KMS-11 (cell line): ENCODE results near the gene GJA5.

ENCODE experiments used
- H2AFZ ChIP-seq: fragments of 200-600 bp; sonication (generic); 2 replicates; pipeline ENCODE4 v1.6.1; 2016; ENCODE audit warnings: antibody characterized with exemption, mixed run types, low read depth
- H3K27ac ChIP-seq: fragments of 200-600 bp; sonication (generic); 2 replicates; pipeline ENCODE4 v1.6.1; 2016; ENCODE audit warnings: mild to moderate bottlenecking, mixed run types
- H3K27me3 ChIP-seq: fragments of 200-600 bp; sonication (generic); 2 replicates; pipeline ENCODE4 v1.6.1; 2017; ENCODE audit warnings: mild to moderate bottlenecking, low read depth, mixed run types, moderate library complexity; ENCODE audit not compliant: insufficient read depth
- H3K36me3 ChIP-seq: fragments of 200-600 bp; sonication (generic); 2 replicates; pipeline ENCODE4 v1.6.1; 2017; ENCODE audit warnings: mild to moderate bottlenecking, mixed run types; ENCODE audit not compliant: insufficient read depth
- H3K4me1 ChIP-seq: fragments of 200-600 bp; sonication (generic); 2 replicates; pipeline ENCODE4 v1.6.1; 2016; ENCODE audit warnings: mild to moderate bottlenecking, low read depth, mixed run types; ENCODE audit not compliant: poor library complexity, severe bottlenecking
- H3K4me2 ChIP-seq: fragments of 200-600 bp; sonication (generic); 2 replicates; pipeline ENCODE4 v1.7.0; 2016; ENCODE audit warnings: mild to moderate bottlenecking, mixed run types
- H3K4me3 ChIP-seq: fragments of 200-600 bp; sonication (generic); IDR thresholded peaks from 2 replicates; pipeline ENCODE4 v1.6.1; 2017; ENCODE audit warnings: low read depth, low read length, mixed read lengths; ENCODE audit not compliant: insufficient read depth
- H3K79me2 ChIP-seq: fragments of 200-600 bp; sonication (generic); 2 replicates; pipeline ENCODE4 v1.6.1; 2016; ENCODE audit warnings: low read depth, mixed run types; ENCODE audit not compliant: insufficient read depth
- H3K9ac ChIP-seq: fragments of 200-600 bp; sonication (generic); 2 replicates; pipeline ENCODE4 v1.6.1; 2016; ENCODE audit warnings: mild to moderate bottlenecking, mixed run types
- H4K20me1 ChIP-seq: fragments of 200-600 bp; sonication (generic); 2 replicates; pipeline ENCODE4 v1.6.1; 2016; ENCODE audit warnings: mild to moderate bottlenecking, mixed run types; ENCODE audit not compliant: insufficient read depth
- TF ChIP-seq, protein P1 (sequence below): fragments of 200-600 bp; sonication (generic); conservative IDR thresholded peaks from 2 replicates; pipeline ENCODE4 v1.6.1; 2017; ENCODE audit warnings: low read depth, mild to moderate bottlenecking, antibody characterized with exemption, low read length, moderate library complexity, mixed read lengths

GJA5 gene

GRCh38 chr1:147784941-147785340 lies 24.5 kb upstream of the GJA5 start:
- Histone ChIP-seq H2AFZ (no peak overlapping the region), H3K27me3 (no peaks in the 10 kb centered on the region), H3K27ac (no peak overlapping the region), H3K4me2 (no peak overlapping the region), H3K4me1 (no peaks in the 10 kb centered on the region), H4K20me1 (no peaks in the 10 kb centered on the region), H3K9ac (no peak overlapping the region), H3K4me3 (no peak overlapping the region), H3K79me2 (no peaks in the 10 kb centered on the region), H3K36me3 (no peaks in the 10 kb centered on the region)
- TF ChIP-seq, protein P1, sequence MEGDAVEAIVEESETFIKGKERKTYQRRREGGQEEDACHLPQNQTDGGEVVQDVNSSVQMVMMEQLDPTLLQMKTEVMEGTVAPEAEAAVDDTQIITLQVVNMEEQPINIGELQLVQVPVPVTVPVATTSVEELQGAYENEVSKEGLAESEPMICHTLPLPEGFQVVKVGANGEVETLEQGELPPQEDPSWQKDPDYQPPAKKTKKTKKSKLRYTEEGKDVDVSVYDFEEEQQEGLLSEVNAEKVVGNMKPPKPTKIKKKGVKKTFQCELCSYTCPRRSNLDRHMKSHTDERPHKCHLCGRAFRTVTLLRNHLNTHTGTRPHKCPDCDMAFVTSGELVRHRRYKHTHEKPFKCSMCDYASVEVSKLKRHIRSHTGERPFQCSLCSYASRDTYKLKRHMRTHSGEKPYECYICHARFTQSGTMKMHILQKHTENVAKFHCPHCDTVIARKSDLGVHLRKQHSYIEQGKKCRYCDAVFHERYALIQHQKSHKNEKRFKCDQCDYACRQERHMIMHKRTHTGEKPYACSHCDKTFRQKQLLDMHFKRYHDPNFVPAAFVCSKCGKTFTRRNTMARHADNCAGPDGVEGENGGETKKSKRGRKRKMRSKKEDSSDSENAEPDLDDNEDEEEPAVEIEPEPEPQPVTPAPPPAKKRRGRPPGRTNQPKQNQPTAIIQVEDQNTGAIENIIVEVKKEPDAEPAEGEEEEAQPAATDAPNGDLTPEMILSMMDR = no peak

DNA sequence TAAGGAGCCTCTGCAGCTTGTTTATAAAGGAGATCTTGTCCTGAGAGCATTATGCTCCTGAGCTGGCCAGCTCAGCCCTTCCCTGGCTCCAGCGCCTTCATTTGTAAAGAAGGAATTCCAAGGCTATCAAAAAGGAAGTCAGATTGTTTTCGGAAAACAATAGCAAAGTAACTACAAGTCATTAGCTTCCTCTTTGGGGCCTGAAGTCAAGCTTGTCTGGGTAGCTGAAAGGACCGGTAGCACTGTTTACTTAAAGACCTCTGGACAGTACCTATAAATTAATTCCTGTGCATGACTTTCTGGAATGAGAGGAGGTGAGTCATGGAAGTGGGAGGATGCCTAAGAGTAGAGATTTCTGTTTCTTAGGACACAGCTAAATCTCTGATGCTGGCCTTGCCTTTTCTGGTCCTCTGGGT lies 20.7 kb upstream of the GJA5 start:
- Histone ChIP-seq H3K4me3 (no peak overlapping the region), H3K79me2 (no peaks in the 10 kb centered on the region), H2AFZ (no peak overlapping the region), H4K20me1 (no peaks in the 10 kb centered on the region), H3K36me3 (no peaks in the 10 kb centered on the region), H3K9ac (no peak overlapping the region), H3K27me3 (no peaks in the 10 kb centered on the region), H3K4me2 (no peak overlapping the region), H3K27ac (no peak overlapping the region), H3K4me1 (no peaks in the 10 kb centered on the region)
- TF ChIP-seq, protein P1 = no peak

- Histone ChIP-seq H3K9ac (no peak overlapping the region), H3K4me1 (no peaks in the 10 kb centered on the region), H3K27me3 (no peaks in the 10 kb centered on the region), H3K79me2 (no peaks in the 10 kb centered on the region), H3K36me3 (no peaks in the 10 kb centered on the region), H3K4me3 (no peak overlapping the region), H4K20me1 (no peaks in the 10 kb centered on the region), H3K27ac (no peak overlapping the region), H3K4me2 (no peak overlapping the region), H2AFZ (no peak overlapping the region)
- TF ChIP-seq, protein P1 = no peak
These were observed 17.3 kb upstream of the GJA5 start for GRCh38 chr1:147777694-147778093.

DNA sequence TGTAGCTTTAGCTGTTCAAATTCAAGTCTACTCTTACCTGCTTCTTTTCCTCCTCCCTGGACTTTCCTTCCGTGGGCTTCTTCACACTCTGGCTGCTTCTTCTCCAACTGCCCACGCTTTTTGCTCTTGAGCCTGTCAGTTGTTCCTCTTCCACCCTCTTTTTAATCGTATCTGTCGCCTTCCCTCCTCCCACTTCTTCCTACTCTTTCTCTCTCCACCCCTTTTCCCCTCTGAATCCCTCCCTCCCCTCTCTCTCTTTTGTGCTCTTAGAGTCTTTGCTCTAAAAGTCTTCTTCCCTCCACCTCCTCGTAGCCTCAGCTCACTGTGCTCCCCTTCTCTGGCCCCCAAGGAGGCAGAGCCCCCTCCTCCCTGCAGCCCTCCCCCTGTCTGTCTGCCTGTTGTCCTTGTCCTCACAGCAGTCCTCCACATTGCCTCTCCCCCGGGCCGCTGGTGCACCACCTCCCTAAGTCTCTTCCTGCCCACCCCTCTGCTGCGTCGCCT lies 12.9 kb upstream of the GJA5 start:
- TF ChIP-seq, protein P1 = no peak
- Histone ChIP-seq H3K4me2 (no peak overlapping the region), H4K20me1 (no peaks in the 10 kb centered on the region), H3K36me3 (no peaks in the 10 kb centered on the region), H3K4me3 (no peak overlapping the region), H3K4me1 (no peaks in the 10 kb centered on the region), H3K9ac (no peak overlapping the region), H3K27me3 (no peaks in the 10 kb centered on the region), H3K27ac (no peak overlapping the region), H3K79me2 (no peaks in the 10 kb centered on the region), H2AFZ (no peak overlapping the region)
